Gastroesophageal sphincter (tissue), 3 donors: ENCODE data around the gene HEPHL1.

ENCODE experiments used
- CTCF ChIP-seq, 4 experiments: fragments of 200-600 bp in 2 of 4; fragments of 450-650 bp in 2 of 4; sonication (generic) in 1 of 4; IDR thresholded peaks; one replicate each; pipeline ENCODE4 v1.5.1; 2017 to 2019; ENCODE audit warnings: antibody characterized with exemption in 4 of 4, mild to moderate bottlenecking in 2 of 4, moderate library complexity in 2 of 4
- EP300 ChIP-seq: sonication (generic); formaldehyde crosslinking; IDR thresholded peaks from one replicate; pipeline ENCODE4 v1.6.1; 2017; ENCODE audit warnings: antibody characterized with exemption, mild to moderate bottlenecking
- POLR2A ChIP-seq, 2 donors: fragments of 450-650 bp; IDR thresholded peaks; one replicate each; pipeline ENCODE4 v1.6.1; 2017; ENCODE audit warnings: antibody characterized with exemption in 2 of 2, mild to moderate bottlenecking in 2 of 2, moderate library complexity in 1 of 2
- POLR2AphosphoS5 ChIP-seq: sonication (generic); formaldehyde crosslinking; IDR thresholded peaks from one replicate; pipeline ENCODE4 v1.6.1; 2017; ENCODE audit warnings: antibody characterized with exemption

- TF ChIP-seq POLR2AphosphoS5 (no peak), CTCF (IDR thresholded peaks at IDR 0.05) (no peak), POLR2A (IDR thresholded peaks at IDR 0.05) (no peak), EP300 (no peak)
Measured at GRCh38 chr11:93974759-93975158, 46.4 kb upstream of the HEPHL1 start.
